GM18909 (cell line): ENCODE data around the gene GMEB1.
"Not testable (repeated sequence)": the region's sequence is repeated elsewhere in the genome, so short reads cannot be mapped to it uniquely, and the experiment has no call there.

Experiments
- ATAC-seq: cut with Tn5 transposase; IDR thresholded peaks from one replicate; pipeline ENCODE4 v1.9.1; 2021; ENCODE audit warnings: mild to moderate bottlenecking; ENCODE audit not compliant: unreplicated experiment, poor library complexity

GMEB1 gene, protein sequence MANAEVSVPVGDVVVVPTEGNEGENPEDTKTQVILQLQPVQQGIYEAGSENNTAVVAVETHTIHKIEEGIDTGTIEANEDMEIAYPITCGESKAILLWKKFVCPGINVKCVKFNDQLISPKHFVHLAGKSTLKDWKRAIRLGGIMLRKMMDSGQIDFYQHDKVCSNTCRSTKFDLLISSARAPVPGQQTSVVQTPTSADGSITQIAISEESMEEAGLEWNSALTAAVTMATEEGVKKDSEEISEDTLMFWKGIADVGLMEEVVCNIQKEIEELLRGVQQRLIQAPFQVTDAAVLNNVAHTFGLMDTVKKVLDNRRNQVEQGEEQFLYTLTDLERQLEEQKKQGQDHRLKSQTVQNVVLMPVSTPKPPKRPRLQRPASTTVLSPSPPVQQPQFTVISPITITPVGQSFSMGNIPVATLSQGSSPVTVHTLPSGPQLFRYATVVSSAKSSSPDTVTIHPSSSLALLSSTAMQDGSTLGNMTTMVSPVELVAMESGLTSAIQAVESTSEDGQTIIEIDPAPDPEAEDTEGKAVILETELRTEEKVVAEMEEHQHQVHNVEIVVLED

DNA sequence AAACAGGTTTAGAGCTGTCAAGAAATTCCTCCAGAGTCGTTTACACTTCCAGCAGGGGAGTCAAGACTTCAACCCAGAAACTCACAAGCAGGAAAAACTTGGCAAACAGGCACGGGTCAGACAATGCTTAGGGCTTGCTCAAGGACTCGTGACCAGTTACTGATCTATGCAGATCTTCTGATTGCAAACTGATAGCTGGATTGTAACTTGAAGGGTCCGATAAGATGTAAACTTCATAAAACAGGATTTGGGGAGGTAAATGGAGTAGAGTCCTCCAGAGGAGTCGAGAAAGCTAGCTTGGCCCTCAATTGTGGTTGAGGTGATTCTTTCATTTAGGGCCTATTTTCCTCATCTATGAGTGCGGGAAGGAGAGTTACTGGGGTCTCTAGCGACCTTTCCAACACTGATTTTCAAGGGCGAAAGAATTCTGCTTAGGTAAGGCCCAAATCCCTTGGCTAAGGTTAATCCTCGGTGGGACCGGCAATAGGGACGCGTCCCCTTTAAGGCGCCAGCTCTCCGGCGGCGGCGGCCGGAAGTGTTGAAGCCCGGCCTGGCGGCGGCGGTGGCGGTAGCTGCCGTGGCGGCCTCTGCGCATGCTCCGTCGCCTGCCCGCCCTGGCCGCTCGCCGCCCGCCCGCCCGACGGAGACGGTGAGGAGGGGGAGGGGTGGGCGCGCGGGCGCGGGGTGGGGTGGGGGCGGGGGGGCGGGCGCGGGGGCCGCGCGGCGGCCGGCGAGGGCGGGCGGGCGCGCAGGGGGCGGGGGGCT is at the start of gene GMEB1:
Gene GMEB1 (plus strand): TSS at position 594 of the 765 bp plus-strand sequence. CDS start 14,829 bp downstream, outside the sequence.
- ATAC-seq: peak; percentile 80

DNA sequence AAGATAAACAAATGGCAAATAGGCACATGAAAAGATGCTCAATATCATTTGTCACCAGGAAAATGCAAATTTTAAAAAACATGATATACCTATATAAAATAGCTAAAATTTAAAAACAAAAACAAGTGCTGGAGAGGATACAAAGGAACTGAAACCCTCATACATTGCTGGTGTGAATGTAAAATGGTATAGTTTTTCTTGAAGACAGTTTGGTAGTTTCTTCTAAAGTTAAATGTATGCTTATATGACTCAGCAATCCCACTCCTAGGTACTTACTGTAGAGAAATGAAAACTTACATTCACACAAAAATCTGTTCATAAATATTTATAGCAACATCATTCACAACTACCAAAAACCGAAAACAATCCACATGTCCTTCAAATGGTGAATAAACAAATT is 36.9 kb upstream of the GMEB1 start:
- ATAC-seq: no peak

DNA sequence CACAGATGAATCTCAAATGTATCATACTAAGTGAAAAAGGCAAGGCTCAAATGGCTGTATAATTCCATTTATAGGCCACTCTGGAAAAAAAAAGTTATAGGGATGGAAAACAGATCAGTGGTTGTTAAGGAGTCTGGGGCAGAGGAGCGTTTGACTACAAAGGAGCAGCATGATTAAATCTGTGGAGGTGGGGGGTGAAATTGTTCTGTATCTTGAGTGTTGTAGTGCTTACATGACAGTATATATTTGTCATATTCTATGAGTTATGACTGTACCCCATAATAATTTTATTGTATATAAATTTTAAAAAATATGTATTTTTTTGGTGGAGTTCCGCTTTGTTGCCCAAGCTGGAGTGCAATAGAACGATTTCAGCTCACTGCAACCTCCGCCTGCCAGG is 36.0 kb upstream of the GMEB1 start:
- no peak for ATAC-seq

DNA sequence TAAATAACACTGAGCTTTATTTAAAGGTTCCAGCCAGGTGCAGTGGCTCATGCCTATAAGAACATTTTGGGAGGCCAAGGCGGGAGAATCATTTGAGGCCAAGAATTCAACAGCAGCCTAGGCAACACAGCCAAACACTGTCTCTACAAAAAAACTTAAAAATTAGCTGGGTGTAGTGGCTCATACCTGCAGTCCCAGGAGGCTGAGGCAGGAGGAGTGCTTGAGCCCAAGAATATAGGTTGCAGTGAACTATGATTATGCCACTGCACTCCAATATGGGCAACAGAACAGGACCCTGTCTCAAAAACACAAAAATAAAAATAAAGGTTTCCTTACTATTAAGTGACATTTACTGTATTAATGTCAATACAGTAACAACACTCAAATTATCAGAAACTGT is 27.8 kb upstream of the GMEB1 start:
- ATAC-seq: no peak

DNA sequence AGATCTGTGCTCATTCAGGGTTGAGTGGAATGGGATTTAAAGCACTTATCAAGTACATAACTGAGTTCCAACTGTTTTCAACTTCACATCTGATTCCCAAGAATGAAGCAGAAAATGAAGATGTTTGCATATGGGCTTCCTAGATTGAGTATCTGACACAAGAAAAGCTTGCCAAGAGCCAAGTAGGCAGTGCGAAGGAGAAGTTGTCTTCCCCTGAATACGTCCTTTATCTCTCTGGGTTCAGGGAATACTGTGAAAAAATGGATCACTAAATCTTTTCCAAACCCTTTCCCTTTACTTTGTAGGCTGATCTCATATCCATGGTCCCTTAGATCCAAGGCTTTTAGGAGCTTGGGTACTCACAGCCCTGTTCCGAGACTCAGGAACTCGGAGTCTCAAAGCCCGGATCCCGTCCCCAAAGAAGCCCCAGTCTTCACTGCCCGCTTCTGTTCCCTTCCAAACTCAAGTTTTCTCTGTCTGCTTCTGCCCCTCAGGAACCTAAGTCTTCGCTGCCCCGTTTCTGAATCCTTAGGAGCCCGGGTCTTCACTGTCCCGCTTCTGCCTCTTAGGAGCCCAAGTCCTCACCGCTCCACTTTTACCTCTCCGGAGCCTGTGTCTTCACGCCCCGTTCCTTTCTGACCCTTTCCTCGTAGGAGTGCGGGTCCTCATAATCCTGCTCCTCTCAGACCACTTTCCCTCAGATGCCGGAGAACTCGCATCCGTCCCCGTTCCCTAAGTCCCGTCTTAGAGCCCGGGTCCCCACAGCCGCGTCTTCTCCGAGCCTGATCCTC is 26.3 kb upstream of the GMEB1 start:
- peak; percentile 20 for ATAC-seq

DNA sequence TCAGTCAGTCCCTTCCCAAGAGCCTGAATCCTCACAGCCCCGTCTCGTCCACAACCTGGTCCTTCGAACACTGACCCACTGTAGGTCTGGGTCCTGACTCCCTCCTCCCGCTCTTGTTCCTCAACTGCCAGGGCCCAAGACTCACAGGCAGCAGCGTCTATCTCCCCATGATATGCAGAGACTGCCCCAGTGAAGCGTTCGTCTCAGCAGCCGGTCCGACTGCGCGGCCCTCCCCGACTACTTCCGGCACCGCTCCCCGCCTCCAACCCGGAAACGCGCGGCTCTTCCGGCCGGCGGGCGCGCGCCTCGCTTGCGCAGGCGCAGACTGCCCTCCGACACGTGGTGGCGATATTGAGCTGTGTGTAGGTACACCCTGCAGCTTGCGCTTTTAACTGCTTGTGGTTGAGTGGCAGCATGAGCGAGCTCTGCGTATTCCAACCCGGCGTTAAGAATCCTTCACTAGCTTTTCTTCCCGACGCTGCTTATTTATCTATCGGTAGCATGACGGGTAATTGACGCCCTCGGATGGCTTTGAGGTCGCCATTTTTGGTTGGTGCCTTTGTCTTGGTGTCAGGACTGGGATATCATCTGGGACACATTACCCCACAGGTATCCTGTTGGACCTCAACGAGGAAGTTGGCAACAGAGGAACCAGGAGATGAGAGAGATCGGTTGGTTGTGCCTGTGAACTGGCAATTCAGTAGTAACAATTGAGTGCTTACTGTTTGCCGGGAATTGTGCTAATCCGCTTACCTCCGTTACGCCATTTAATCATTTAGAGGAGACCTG is 25.5 kb upstream of the GMEB1 start, which contains the start of gene TAF12:
Gene TAF12 (minus strand): TSS at position 221 of the 789 bp plus-strand sequence. CDS start 20,986 bp downstream, outside the sequence.
- peak; percentile 78 for ATAC-seq

DNA sequence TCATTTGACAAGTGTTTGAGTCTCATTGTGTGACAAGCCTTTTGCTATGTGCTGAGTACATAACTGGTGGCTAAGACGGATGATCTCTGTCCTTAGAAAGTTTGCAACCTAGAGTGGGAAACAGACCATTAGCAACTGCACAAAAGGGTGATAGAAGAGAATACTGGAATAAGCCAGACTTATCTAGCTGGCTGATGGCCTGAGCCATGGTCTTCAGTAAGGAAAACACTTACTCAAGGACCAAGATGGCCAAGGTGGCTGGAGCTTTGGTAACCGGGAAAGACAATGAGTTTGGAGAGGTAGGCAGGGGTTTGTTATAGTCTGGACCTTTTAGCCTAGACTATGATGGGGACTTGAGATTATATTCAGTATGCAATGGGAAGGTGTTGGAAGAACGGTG is 24.1 kb upstream of the GMEB1 start:
- ATAC-seq: no peak

DNA sequence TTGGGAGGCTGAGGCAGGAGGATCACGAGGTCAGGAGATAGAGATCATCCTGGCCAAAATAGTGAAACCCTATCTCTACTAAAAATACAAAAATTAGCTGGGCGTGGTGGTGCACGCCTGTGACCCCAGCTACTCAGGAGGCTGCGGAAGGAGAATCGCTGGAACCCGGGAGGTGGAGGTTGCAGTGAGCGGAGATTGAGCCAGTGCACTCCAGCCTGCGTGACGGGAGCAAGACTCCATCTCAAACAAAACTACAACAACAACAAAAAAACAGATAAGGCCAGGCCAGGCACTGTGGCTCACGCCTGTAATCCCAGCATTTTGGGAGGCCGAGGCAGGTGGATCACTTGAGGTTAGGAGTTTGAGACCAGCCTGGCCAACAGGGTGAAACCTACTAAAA is 23.2 kb upstream of the GMEB1 start:
- not testable (repeated sequence) for ATAC-seq

DNA sequence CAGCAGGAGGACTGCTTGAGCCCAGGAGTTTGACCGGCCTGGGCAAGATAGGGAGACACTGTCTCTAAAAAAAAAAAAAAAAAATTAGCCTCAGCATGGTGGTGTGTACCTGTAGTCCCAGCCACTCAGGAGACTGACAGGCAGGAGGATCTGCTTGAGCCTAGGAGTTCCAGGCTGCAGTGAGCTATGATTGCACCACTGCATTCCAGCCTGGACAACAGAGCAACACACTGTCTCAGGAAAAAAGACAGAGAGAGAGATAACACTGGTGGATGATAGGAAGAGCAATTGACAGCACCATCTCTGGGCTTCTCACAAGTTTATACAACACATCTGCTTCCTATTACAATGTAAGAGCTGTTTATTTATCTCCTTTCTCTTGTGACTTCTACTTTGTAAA is 22.5 kb upstream of the GMEB1 start:
- ATAC-seq: no peak

DNA sequence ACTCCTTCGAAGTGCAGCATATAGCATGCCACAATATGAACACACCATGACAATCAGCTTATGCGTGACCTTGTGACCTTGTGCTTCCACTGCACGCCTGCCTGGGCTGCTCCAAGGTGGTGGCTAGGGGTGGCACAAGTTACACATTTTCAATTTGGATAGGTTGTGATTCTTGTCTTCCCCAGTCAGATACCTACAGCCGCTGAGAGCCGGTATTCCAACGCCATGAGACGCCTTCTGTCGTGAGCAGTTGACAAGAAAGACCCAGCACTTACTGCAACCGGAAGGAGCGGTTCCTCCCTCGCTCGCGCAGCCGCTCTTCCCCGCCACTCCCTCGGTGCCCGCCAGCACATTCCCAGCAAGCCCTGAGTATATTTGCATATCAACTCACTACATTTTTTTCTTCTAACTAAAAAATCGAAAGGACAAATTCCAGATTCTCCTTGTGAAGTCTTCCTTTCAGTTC is 20.5 kb upstream of the GMEB1 start:
- ATAC-seq: peak; percentile 69

DNA sequence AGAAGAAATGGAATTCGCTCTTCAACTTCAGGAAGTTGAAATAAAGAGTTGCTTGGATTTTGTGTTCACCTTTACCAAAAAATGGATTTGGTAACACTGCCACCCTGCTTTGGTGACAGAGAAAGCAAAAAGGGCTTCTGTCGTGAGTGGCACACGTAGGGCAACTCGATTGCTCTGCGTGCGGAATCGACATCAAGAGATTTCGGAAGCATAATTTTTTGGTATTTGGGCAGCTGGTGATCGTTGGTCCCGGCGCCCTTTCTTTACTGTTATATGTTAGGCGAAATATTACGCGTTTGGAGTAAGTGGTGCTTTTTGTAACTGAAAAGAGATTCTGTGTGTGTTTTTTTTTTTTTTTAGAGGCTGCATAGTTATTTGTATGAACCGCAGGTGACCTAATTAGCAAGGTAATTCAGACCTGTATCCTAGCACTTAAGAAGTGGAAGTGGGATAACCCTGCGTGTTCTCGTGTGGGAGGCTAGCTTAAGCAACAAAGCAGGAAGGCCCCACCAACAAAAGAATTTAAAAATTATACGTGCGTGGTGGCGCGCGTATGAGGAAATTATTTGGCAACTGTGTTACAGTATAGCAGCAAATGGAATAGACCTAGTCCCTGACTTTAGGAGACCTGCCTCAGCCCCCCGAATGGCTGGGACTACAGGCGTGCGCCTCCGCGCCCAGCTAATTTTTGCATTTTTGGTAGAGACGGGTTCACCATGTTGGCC is 19.9 kb upstream of the GMEB1 start, which contains the start of gene RNU11:
Gene RNU11 (plus strand): TSS at position 127 of the 725 bp plus-strand sequence.
- ATAC-seq: peak; percentile 64

DNA sequence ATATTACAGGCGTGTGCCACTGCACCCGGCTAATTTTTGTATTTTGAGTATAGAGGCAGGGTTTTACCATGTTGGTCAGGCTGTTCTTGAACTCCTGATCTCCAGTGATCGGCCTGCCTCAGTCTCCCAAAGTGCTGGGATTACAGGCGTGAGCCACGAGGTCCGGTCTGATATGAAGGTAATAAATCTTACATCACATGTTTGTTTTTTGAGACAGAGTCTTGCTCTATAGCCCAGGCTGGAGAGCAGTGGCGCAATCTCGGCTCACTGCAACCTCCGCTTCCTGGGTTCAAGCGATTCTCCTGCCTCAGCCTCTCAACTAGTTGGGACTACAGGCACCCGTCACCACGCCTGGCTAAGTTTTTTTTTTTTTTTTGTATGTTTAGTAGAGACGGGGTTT is 15.5 kb upstream of the GMEB1 start:
- not testable (repeated sequence) for ATAC-seq

DNA sequence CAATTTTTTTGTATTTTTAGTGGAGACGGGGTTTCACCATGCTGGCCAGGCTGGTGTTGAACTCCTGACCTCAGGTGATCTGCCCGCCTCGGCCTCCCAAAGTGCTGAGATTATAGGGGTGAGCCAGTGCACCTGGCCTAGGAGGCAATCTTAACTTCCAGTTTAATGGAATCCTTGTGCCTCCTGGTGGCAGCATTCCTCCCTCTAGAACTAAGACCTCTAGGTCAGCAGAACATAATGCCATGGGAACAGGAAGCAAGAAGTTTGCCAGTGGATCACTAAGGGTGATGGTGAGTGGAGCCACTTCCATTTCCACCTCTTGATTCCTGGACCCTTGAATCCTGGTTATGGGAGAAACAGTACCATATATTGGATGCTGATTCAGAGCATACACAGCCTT is 14.7 kb upstream of the GMEB1 start:
- not testable (repeated sequence) for ATAC-seq

DNA sequence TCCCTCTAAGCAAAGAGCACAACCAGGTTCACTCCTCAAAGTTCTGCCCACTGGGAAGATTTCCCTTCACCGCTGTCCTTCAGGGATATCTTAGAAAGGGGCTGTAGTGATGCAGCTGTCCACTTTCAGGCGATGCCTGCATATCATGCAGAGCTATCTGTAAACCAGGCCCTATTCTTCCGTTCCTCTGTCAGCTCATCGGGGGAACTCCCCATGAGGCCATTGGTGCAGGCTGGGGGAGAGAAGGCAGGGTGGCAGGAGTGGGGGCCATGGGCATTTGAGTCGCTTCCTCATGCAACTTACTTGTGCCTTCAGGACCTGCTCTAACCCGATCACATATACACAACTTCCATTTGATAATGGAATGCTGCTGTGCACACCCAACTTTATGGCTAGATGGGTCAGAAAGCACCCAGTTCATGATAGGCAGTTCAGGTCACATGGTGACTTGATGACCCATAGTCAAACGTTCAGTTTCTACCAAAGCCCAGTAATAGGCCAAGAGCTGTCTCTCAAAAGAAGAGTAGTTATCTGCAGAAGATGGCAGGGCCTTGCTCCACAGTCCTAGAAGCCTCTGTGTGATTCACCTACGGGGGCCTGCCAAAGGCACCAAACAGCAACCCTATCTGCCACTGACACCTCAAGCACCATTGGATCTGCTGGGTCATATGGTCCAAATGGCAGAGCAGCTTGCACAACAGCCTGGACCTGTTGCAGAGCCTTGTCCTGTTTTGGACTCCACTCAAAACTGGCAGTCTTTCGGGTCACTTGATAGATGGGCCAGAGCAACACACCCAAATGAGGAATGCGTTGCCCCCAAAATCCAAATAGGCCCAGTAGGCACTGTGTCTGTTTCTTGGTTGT is 12.9 kb upstream of the GMEB1 start:
- ATAC-seq: not testable (repeated sequence)

DNA sequence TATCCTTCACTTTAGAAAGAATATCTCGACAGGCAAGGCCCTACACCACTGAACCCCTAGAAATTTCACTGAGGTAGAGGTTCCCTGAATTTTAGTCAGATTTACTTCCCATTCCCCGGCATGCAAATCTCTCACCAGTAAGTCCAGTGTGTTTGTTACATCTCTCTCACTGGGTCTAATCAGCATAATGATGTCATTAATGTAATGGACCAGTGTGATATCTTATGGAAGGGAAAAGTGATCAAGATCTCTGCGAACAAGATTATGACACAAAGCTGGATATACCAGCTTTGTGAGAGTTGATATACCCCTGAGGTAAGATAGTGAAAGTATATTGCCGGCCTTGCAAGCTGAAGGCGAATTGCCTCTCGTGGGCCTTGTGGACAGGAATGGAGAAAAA is 12.2 kb upstream of the GMEB1 start:
- no peak for ATAC-seq

DNA sequence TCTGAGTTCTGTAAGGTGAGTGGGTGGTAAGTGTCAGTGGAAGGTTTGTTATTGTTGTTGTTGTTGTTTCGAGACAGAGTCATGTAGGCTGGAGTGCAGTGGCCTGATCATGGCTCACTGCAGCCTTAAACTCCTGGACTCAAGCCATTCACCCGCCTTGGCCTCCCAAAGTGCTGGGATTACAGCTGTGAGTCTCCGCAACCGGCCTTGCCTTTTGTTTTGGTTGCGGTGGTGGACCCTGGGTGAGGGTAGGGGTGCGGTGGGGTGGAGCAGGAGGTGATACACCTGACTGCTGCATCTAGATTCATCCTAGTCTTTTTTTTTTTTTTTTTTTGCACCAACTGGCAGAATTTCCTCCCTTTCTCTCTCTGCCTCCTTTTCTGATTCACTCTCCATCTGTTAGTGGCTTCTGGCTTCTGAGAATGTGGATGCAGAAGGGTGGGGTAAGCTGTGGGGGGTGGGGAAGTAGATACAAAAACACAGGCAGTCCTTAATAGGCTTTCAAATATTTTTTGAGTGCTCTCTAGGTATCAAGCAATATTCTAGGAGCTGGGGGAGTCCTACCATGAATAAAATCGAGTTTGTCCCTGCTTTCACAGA is 4.6 kb upstream of the GMEB1 start:
- no peak for ATAC-seq

DNA sequence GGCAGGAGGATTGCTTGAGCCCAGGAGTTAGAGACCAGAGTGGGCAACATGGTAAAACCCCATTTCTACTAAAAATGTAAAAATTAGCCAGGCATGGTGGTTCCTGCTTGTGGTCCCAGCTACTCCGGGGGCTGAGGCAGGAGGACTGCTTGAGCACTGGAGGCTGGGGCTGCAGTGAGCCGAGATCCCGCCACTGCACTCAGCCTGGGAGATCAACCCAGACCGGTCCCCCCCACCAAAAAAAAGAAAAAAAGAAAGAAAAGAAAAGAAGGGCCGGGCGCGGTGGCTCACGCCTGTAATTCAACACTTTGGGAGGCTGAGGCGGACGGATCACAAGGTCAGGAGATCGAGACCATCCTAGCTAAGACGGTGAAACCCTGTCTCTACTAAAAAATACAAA is 1.8 kb upstream of the GMEB1 start:
- no peak for ATAC-seq
